Airway epithelial cell (primary cell): ENCODE data around the gene CPB1. TPM values are rescaled to one million over a fixed set of nuclear protein-coding genes. Genes with fewer than 3 reads are reported as not detected.

Experiments
- total RNA-seq: library from RNA; depleted of rRNA; stranded (reverse); fragments of >200 nt; gene quantifications from 2 replicates; pipeline ENCODE4 v1.2.3, GENCODE V29; 2015

The CPB1 gene
- not detected in 2 replicates for total RNA-seq

DNA sequence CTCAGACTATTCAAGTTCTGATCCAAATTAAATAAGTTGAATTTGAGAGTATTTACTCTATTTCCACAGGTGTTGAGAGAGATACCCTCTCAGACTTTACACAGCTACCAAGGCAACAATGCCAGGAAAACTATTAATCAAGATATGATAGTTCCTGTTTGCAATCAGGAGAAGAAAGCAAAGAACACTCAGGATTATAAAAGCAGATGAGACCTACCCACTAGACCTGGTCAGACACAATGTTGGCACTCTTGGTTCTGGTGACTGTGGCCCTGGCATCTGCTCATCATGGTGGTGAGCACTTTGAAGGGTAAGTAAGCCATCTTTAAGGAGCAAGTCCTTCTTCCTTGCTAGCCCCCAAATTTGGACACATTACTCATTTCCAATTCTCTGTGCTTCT is at the start of gene CPB1:
Gene CPB1 (plus strand): TSS at position 227 of the 400 bp plus-strand sequence. CDS start 13 bp downstream, at position 240.

DNA sequence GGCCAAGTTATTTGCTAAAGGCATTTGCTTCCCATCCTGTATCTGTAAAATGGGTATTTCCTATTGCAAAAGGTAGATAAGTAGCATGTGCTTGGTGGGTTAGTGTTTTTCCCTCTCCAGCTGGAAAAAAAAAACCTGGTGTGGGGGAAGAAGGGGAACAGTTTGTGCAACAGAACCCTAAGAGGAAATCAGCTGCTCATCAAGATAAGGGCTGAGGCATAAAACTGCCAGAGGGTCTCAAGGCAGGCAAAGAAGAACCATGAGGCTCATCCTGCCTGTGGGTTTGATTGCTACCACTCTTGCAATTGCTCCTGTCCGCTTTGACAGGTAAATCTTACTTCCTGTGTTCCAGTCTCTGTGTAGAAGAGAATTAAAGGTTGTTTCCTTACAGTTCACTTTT is 37.4 kb downstream of the CPB1 start, which contains the start of gene CPA3:
Gene CPA3 (plus strand): TSS at position 248 of the 400 bp plus-strand sequence. CDS start 12 bp downstream, at position 260.

Other genes with a start within 250 kb of the CPB1 start
- gene AGTR1, start 129.9 kb upstream of the CPB1 start, total RNA-seq = 0.07 TPM in 1 of 2 replicates, not detected in the other
- gene CPA3, start 37.5 kb downstream of the CPB1 start, total RNA-seq = not detected in 2 replicates
- 13.1 and 24.4 TPM in 2 replicates for gene GYG1, start 163.7 kb downstream of the CPB1 start, total RNA-seq